ENCODE results near the gene NUDT4. TPM values are rescaled to one million over a fixed set of nuclear protein-coding genes. Genes with fewer than 3 reads are reported as not detected.

NUDT4 gene
- total and polyA plus RNA-seq, 2 of the 4 experiments (the other 2 are of a cell fraction): 23.6 to 25.6 TPM

- TF ChIP-seq CTCF (conservative IDR thresholded peaks at IDR 0.05; ENCODE audit: low read depth, low read length): no peak
- no peak for TF ChIP-seq MAFK (IDR thresholded peaks at IDR 0.05; ENCODE audit: low read depth, low read length)
These were observed 48.7 kb downstream of the NUDT4 start (continued) for GRCh38 chr12:93426412-93426805.

GRCh38 chr12:93427779-93428564, 50.2 kb downstream of the NUDT4 start:
- H3K79me1 ChIP-seq (ENCODE audit: low read depth in 1 of 2, low read length in 2 of 2): peaks cover 11 to 63% of the 10 kb centered on the region in 2 experiments
- no peak overlapping the region for H4K5ac ChIP-seq (ENCODE audit: low read depth, low read length)
- in situ Hi-C loops (cut with MboI; ENCODE audit: low sequenced_read_pairs) (no loop called here), dilution Hi-C loops (cut with HindIII; ENCODE audit: low sequenced_read_pairs, unreplicated experiment) (no loop called here), intact Hi-C loops (cut with micrococcal nuclease) (loop anchor here (5.0 kb wide), 1 partner anchor 674 kb away; no protein-coding TSS in a partner anchor)
- ChIA-PET POLR2A (ENCODE audit: unreplicated experiment) (no interaction called here), CTCF (interaction anchor here (1.1 kb wide), 1 partner anchor 8 kb away, joined by 5 read pairs; no protein-coding TSS in a partner anchor)
- no peaks in the 10 kb centered on the region for H3K36me3 ChIP-seq (ENCODE audit: control insufficient read depth, insufficient read depth, low read length)
- no peak overlapping the region for H3K56ac ChIP-seq (ENCODE audit: extremely low read depth, insufficient read depth, low read length)
- no peak overlapping the region; the same call in 1 of the 2 replicates for H4K91ac ChIP-seq (ENCODE audit: insufficient read depth, low read depth, low read length)
- 14% methylated on average over 1 of the region's 5 CpGs; no CpG with 5 or more reads in 1 of the 2 experiments for WGBS, 2 experiments (ENCODE audit: extremely low coverage in 2 of 2, insufficient read length in 1 of 2)
- no peak overlapping the region for H2AK9ac ChIP-seq (replicated peaks; ENCODE audit: low read depth, low read length, poor library complexity)
- no peaks in the 10 kb centered on the region for H3K9me3 ChIP-seq (ENCODE audit: control insufficient read depth, insufficient read depth, low read length)
- H3K4me3 ChIP-seq (ENCODE audit: insufficient read depth, low read depth, low read length): no peak overlapping the region
- TF ChIP-seq CEBPB (IDR thresholded peaks at IDR 0.05; ENCODE audit: low read depth, low read length) (peak; percentile 73), RAD21 (IDR thresholded peaks at IDR 0.05; ENCODE audit: low read length) (no peak), MAFK (IDR thresholded peaks at IDR 0.05; ENCODE audit: low read depth, low read length) (0 out of 2 replicates have a peak, but pooled peaks have one; percentile 23)
- peak; percentile 80 for DNase-seq
- H3K14ac ChIP-seq (replicated peaks; ENCODE audit: low read depth, low read length): no peak overlapping the region
- H2BK5ac ChIP-seq (ENCODE audit: low read depth, low read length, poor library complexity, severe bottlenecking): peak overlapping the region; percentile 62
- no peak overlapping the region for H4K8ac ChIP-seq (ENCODE audit: low read depth in 2 of 2, low read length in 2 of 2)
- BruUV-seq (replicated peaks): no TSS peak
- peak overlapping the region; percentile 82 for H3K27ac ChIP-seq (ENCODE audit: insufficient read depth, low read length)
- no peak overlapping the region; the same call in 1 of the 2 replicates for H3K23ac ChIP-seq (ENCODE audit: low read depth, low read length)
- peaks cover 26% of the 10 kb centered on the region for H3K4me1 ChIP-seq (ENCODE audit: control insufficient read depth, insufficient read depth, low read length)
- peak overlapping the region; percentile 74 for H3K4me2 ChIP-seq (ENCODE audit: low read depth, low read length)
- no peak overlapping the region for H2AFZ ChIP-seq (replicated peaks; ENCODE audit: low read length, poor library complexity)
- no peak overlapping the region for H2BK20ac ChIP-seq (ENCODE audit: low read depth, low read length)
- ATAC-seq (ENCODE audit: low read depth): peak; percentile 85
- H2BK15ac ChIP-seq (ENCODE audit: low read depth, low read length): no peak overlapping the region
- H2AK5ac ChIP-seq (ENCODE audit: low read depth, low read length): no peak overlapping the region
- H3K18ac ChIP-seq (ENCODE audit: low read depth, low read length): peak overlapping the region; percentile 61; the same call in 1 of the 2 replicates
- no peak overlapping the region for H2BK120ac ChIP-seq (ENCODE audit: low read depth, low read length)
- H3K9me1 ChIP-seq (ENCODE audit: insufficient read depth, low read length): peaks cover 15% of the 10 kb centered on the region
- H3K9ac ChIP-seq (ENCODE audit: low read depth, low read length): no peak overlapping the region
- no peak overlapping the region for H3K4ac ChIP-seq (ENCODE audit: low read depth, low read length)
- peaks cover 90% of the 10 kb centered on the region for H4K20me1 ChIP-seq (ENCODE audit: insufficient read depth, low read length)
- no peaks in the 10 kb centered on the region for H3K27me3 ChIP-seq (ENCODE audit: control insufficient read depth, insufficient read depth, low read length)

Measured in IMR-90 (cell line).